Endothelial cell of umbilical vein (primary cell): ENCODE data around the gene DOP1A. TPM values are rescaled to one million over a fixed set of nuclear protein-coding genes. Genes with fewer than 3 reads are reported as not detected.

Experiments
- BruUV-seq: library from RNA; stranded (reverse); fragments of 400-500 nt; replicated peaks from 2 replicates; lab custom pipeline; 2021; lab: Mats Ljungman, UMichigan
- CTCF ChIA-PET: fragments of 300-600, 350-600 bp; sonication (Branson Sonifier 250); formaldehyde crosslinking; loops from one replicate; lab custom pipeline; 2021; ENCODE audit warnings: antibody characterized with exemption, inconsistent platforms; lab: Charles Lee
- POLR2A ChIA-PET: fragments of 300-600, 350-600 bp; sonication (Branson Sonifier 250); formaldehyde crosslinking; loops from one replicate; lab custom pipeline; 2021; ENCODE audit warnings: antibody characterized with exemption, inconsistent platforms; lab: Charles Lee
- DNase-seq: peaks from one replicate; pipeline ENCODE4 v3.0.0-alpha.2; 2011; ENCODE audit warnings: low read depth, low spot score
- FAIRE-seq: peaks from 2 replicates; lab custom pipeline; 2011; peaks lifted over from hg19 to GRCh38; lab: Jason Lieb, UNC
- H2AFZ ChIP-seq: 2 replicates; pipeline ENCODE4 v1.6.0; 2012; ENCODE audit warnings: low read depth, low read length, control low read depth, inconsistent platforms
- H3K27ac ChIP-seq: 2 replicates; pipeline ENCODE4 v1.5.1; 2011; ENCODE audit warnings: low read depth, mild to moderate bottlenecking, control low read depth, low read length, moderate library complexity; ENCODE audit not compliant: insufficient read depth
- H3K27me3 ChIP-seq, 2 experiments: 2 replicates each; pipeline versions ENCODE4 v1.6.0 to v1.6.1; 2011; ENCODE audit warnings: low read length in 2 of 2, mixed read lengths in 1 of 2; ENCODE audit not compliant: control insufficient read depth in 2 of 2, insufficient read depth in 2 of 2
- H3K36me3 ChIP-seq, 2 experiments: 2 replicates in 1 of 2; 3 replicates in 1 of 2; pipeline ENCODE4 v1.5.1; 2011; ENCODE audit warnings: low read length in 2 of 2, mild to moderate bottlenecking in 1 of 2, moderate library complexity in 1 of 2; ENCODE audit not compliant: control insufficient read depth in 2 of 2, insufficient read depth in 2 of 2; ENCODE audit errors: extremely low read depth in 1 of 2
- H3K4me1 ChIP-seq: 3 replicates; pipeline ENCODE4 v1.5.1; 2011; ENCODE audit warnings: mild to moderate bottlenecking, low read length; ENCODE audit not compliant: control insufficient read depth, insufficient read depth; ENCODE audit errors: extremely low read depth
- H3K4me2 ChIP-seq: 2 replicates; pipeline ENCODE4 v1.6.1; 2011; ENCODE audit warnings: low read length, control low read depth, mixed read lengths; ENCODE audit not compliant: insufficient read depth
- H3K4me3 ChIP-seq, 3 experiments: fragments of 200-600 bp in 1 of 3; sonication (generic), shearing (Covaris generic) in 1 of 3; replicated peaks in 1 of 3; 2 replicates each; pipeline ENCODE4 v1.5.1; 2011 to 2016; ENCODE audit warnings: control low read depth in 3 of 3, low read length in 3 of 3, mild to moderate bottlenecking in 2 of 3, inconsistent platforms in 1 of 3, low read depth in 1 of 3, moderate library complexity in 1 of 3; ENCODE audit not compliant: insufficient read depth in 1 of 3
- H3K79me2 ChIP-seq: 2 replicates; pipeline ENCODE4 v1.6.0; 2012; ENCODE audit warnings: low read length, inconsistent platforms; ENCODE audit not compliant: control insufficient read depth, insufficient read depth
- H3K9ac ChIP-seq: replicated peaks from 2 replicates; pipeline ENCODE3; 2011; ENCODE audit warnings: low read length, control low read depth; ENCODE audit not compliant: insufficient read depth; ENCODE audit errors: extremely low read depth
- H3K9me1 ChIP-seq: replicated peaks from 3 replicates; pipeline ENCODE4 v1.6.0; 2011; ENCODE audit warnings: mild to moderate bottlenecking, low read length; ENCODE audit not compliant: control insufficient read depth, insufficient read depth; ENCODE audit errors: extremely low read depth
- H3K9me3 ChIP-seq: replicated peaks from 2 replicates; pipeline ENCODE4 v1.5.1; 2012; ENCODE audit warnings: low read length, inconsistent platforms; ENCODE audit not compliant: control insufficient read depth, insufficient read depth
- H4K20me1 ChIP-seq: replicated peaks from 2 replicates; pipeline ENCODE3; 2011; ENCODE audit warnings: mild to moderate bottlenecking, low read length; ENCODE audit not compliant: control insufficient read depth, insufficient read depth; ENCODE audit errors: extremely low read depth
- EZH2 ChIP-seq: IDR thresholded peaks from 2 replicates; pipeline ENCODE4 v1.6.1; 2012; ENCODE audit warnings: borderline replicate concordance, low read depth, mild to moderate bottlenecking, moderate library complexity, low read length, inconsistent platforms; ENCODE audit not compliant: severe bottlenecking
- FOS ChIP-seq: IDR thresholded peaks from 2 replicates; pipeline ENCODE4 v1.6.1; 2011; ENCODE audit warnings: mild to moderate bottlenecking, low read length, moderate library complexity, borderline replicate concordance; ENCODE audit not compliant: insufficient read depth
- GATA2 ChIP-seq: IDR thresholded peaks from 2 replicates; pipeline ENCODE4 v1.7.0; 2011; ENCODE audit warnings: low read depth, mild to moderate bottlenecking, moderate library complexity, mixed read lengths, low read length; ENCODE audit not compliant: insufficient read length, insufficient read depth
- dilution Hi-C: fragments of 300-500 bp; cut with MboI; formaldehyde crosslinking; loops from one replicate; pipeline ENCODE4 v1.15.0; 2019; ENCODE audit warnings: low sequenced_read_pairs; ENCODE audit not compliant: extremely low pct_ligation_motif_present
- intact Hi-C: fragments of 100-400 bp; cut with micrococcal nuclease; formaldehyde crosslinking; loops from one replicate; pipeline ENCODE4 v1.10.0; 2022
- polyA plus RNA-seq, 4 experiments: library from polyadenylated mRNA; depleted of rRNA in 3 of 4; stranded (reverse) in 3 of 4; unstranded in 1 of 4; fragments of >200 nt; gene quantifications; 2 replicates each; pipeline versions ENCODE4 v1.2.1 to v1.2.3, GENCODE V29; 2011 to 2012; ENCODE audit warnings: missing spikeins in 1 of 4
- total RNA-seq: library from RNA; stranded (reverse); gene quantifications from 2 replicates; pipeline ENCODE4 v1.2.3, GENCODE V29; 2021
- TF ChIP-seq, protein P1 (sequence below): IDR thresholded peaks from 2 replicates; pipeline ENCODE4 v1.6.1; 2011; ENCODE audit not compliant: insufficient read depth, insufficient read length

Gene DOP1A
- total and polyA plus RNA-seq, 2 donors (not counting 3 experiments of a cell fraction or from before 2014, with no cell fraction given) = 6.3 to 12.3 TPM

DNA sequence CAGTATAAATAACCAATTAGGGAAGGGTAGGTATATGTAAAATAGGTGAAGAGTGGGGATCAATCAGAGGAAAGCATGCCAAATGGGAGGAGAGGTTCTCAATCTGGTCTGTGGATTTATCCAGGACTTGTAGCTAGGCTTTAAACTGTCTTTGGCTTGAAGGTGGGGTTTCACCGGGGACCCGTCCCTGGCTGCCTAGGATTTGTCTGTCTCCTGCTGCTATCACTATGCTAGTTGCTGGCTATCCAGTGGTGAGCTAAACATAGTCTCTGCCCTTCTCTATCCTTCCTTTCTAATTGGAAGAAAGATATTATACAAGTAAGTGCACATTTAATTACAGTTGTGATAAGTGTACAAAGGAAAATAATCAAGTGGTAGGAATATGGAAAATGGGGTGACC lies 58.8 kb downstream of the DOP1A start:
- intact Hi-C loops (no loop called here), dilution Hi-C loops (no loop called here)
- Histone ChIP-seq H4K20me1 (no peaks in the 10 kb centered on the region), H3K27me3 (no peaks in the 10 kb centered on the region), H3K9me1 (no peaks in the 10 kb centered on the region), H3K27ac (no peak overlapping the region), H3K79me2 (no peaks in the 10 kb centered on the region), H2AFZ (no peak overlapping the region), H3K4me1 (no peaks in the 10 kb centered on the region), H3K4me3 (no peak overlapping the region), H3K9me3 (no peaks in the 10 kb centered on the region), H3K9ac (no peak overlapping the region), H3K36me3 (peaks cover 4 to 6% of the 10 kb centered on the region in 2 experiments), H3K4me2 (no peak overlapping the region)
- CTCF ChIA-PET = interaction anchor here (1.5 kb wide), 1 partner anchor 59 kb away, joined by 3 read pairs; the partner anchor contains the start of gene DOP1A
- DNase-seq = no peak
- FAIRE-seq = no peak
- TF ChIP-seq, protein P1, sequence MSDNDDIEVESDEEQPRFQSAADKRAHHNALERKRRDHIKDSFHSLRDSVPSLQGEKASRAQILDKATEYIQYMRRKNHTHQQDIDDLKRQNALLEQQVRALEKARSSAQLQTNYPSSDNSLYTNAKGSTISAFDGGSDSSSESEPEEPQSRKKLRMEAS = no peak
- no TSS peak for BruUV-seq
- POLR2A ChIA-PET = no interaction called here

DNA sequence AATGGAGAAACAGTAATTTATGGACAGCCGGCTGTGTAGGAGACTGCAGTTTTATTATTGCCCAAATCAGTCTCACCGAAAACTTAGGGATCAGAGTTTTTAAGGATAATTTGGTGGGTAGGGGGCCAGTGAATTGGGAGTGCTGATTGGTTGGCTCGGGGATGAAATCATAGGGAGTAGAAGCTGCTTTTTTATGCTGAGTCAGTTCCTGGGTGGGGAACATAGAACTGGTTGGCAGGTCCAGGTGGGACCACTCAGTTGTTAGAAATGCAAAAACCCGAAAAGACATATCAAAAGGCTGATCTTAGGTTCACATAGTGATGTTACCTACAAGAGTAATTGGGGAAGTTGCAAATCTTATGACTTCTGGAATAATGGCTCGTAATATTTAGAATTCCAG lies 59.3 kb downstream of the DOP1A start:
- FAIRE-seq (no peak), DNase-seq (no peak)
- CTCF ChIA-PET = interaction anchor here (1.5 kb wide), 1 partner anchor 59 kb away, joined by 3 read pairs; the partner anchor contains the start of gene DOP1A
- Histone ChIP-seq H3K27me3 (no peaks in the 10 kb centered on the region), H2AFZ (no peak overlapping the region), H3K9ac (no peak overlapping the region), H3K27ac (no peak overlapping the region), H3K36me3 (peaks cover 4 to 6% of the 10 kb centered on the region in 2 experiments), H3K4me1 (no peaks in the 10 kb centered on the region), H3K9me1 (no peaks in the 10 kb centered on the region), H3K4me2 (no peak overlapping the region), H3K9me3 (no peaks in the 10 kb centered on the region), H3K4me3 (no peak overlapping the region), H3K79me2 (no peaks in the 10 kb centered on the region), H4K20me1 (no peaks in the 10 kb centered on the region)
- TF ChIP-seq FOS (no peak), GATA2 (no peak), EZH2 (no peak)
- TF ChIP-seq, protein P1 = no peak
- dilution Hi-C loops (no loop called here), intact Hi-C loops (no loop called here)
- POLR2A ChIA-PET = no interaction called here
- BruUV-seq = no TSS peak
